Measurements from ENCODE around the gene TXNRD1.
A peak's percentile ranks its signal among the peaks of the same experiment; 100 is the strongest.

The TXNRD1 gene

DNA sequence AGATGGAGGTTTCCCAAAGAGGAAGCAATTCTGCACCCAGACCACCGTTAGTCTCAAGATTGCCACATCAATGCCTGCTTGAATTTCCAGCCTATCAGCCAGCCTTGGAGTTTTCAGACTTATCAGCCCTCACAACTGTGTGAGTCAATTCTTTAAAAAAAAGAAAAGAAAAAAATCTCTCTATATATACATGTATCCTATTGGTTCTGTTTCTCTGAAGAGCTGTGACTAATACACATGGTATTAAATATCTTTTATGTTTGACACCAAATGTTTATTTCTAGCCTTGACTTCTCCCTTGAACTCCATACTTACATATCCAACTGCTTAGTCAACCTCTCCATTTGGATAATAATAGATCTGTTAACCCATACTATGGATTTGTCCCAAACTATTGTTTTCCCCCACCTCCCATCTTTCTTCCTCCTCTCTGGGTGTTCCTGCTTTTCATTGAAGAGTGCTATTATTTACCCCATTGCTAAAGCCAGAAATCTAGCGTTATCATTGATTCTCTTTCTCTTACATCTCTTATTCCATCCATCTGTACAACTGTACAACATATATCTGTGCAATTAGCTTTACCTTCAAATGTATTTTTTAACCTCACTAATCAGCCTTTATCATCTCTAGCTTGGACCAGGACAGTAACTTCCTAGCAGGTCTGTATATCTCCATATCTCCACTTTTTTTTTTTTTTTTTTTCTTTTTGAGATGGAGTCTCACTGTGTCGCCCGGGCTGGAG, 65.3 kb downstream of the TXNRD1 start:
- H3K36me3 ChIP-seq (ENCODE audit: low read depth), result no peaks in the 10 kb centered on the region
- no peaks in the 10 kb centered on the region for H3K27me3 ChIP-seq (ENCODE audit: insufficient read depth, poor library complexity, severe bottlenecking)
- H3K9me3 ChIP-seq (ENCODE audit: severe bottlenecking), result no peaks in the 10 kb centered on the region
- peak overlapping the region; percentile 54 for H3K27ac ChIP-seq (ENCODE audit: poor library complexity, severe bottlenecking)
- no peak for DNase-seq (ENCODE audit: low spot score)
- ATAC-seq (ENCODE audit: low read depth), result peak; percentile 95
- H3K4me3 ChIP-seq (ENCODE audit: severe bottlenecking), result no peak overlapping the region
- H3K4me1 ChIP-seq (ENCODE audit: insufficient read depth, poor library complexity, severe bottlenecking), result peaks cover 24% of the 10 kb centered on the region
- TF ChIP-seq CTCF (IDR thresholded peaks at IDR 0.05; ENCODE audit: poor library complexity, severe bottlenecking), result no peak

DNA sequence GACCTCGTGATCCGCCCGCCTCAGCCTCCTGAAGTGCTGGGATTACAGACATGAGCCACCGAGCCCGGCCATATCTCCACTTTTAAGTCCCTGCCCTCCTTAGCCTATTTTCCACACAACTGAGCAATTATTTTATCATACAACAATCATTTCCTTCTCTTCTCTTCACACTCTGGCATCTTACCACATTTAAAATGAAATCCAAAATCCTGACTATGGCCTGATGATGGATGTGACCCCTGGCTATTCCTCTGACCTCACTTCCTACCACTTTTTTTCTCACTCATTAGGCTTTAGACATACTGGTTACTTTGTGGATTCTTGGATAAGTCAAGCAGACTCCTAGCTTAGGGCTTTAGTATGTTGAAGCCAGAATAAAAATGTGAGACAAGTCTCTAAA, 66.1 kb downstream of the TXNRD1 start:
- Histone ChIP-seq H3K4me3 (ENCODE audit: severe bottlenecking) (no peak overlapping the region), H3K4me1 (ENCODE audit: insufficient read depth, poor library complexity, severe bottlenecking) (peaks cover 24% of the 10 kb centered on the region), H3K27ac (ENCODE audit: poor library complexity, severe bottlenecking) (no peak overlapping the region), H3K36me3 (ENCODE audit: low read depth) (no peaks in the 10 kb centered on the region), H3K27me3 (ENCODE audit: insufficient read depth, poor library complexity, severe bottlenecking) (no peaks in the 10 kb centered on the region), H3K9me3 (ENCODE audit: severe bottlenecking) (no peaks in the 10 kb centered on the region)
- no peak for TF ChIP-seq CTCF (IDR thresholded peaks at IDR 0.05; ENCODE audit: poor library complexity, severe bottlenecking)
- no peak for DNase-seq (ENCODE audit: low spot score)
- no peak for ATAC-seq (ENCODE audit: low read depth)

DNA sequence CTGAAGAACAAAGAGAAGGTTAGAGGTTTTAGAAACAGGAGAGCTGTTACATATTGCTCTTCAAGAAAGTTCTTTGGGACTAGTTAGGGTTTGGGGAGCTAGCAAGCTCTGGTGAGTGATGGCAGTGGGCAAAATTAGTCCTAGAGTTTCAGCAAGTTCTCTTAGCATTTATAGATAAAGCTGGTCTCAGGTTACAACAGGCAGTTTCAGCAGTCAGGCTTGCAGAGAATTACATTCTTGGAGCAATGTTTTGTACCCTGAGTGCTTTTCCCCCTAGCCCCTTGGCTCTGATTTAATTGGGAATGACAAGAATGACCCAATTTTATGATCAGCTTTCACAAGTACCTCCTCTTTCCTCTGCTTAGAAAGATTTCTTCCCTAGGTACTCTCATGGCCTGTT, 66.5 kb downstream of the TXNRD1 start:
- Histone ChIP-seq H3K27me3 (ENCODE audit: insufficient read depth, poor library complexity, severe bottlenecking) (no peaks in the 10 kb centered on the region), H3K4me3 (ENCODE audit: severe bottlenecking) (no peak overlapping the region), H3K27ac (ENCODE audit: poor library complexity, severe bottlenecking) (no peak overlapping the region), H3K36me3 (ENCODE audit: low read depth) (no peaks in the 10 kb centered on the region; the same call in 1 of the 2 replicates), H3K4me1 (ENCODE audit: insufficient read depth, poor library complexity, severe bottlenecking) (peaks cover 23% of the 10 kb centered on the region), H3K9me3 (ENCODE audit: severe bottlenecking) (no peaks in the 10 kb centered on the region)
- ATAC-seq (ENCODE audit: low read depth) (no peak), DNase-seq (ENCODE audit: low spot score) (no peak)
- no peak for TF ChIP-seq CTCF (IDR thresholded peaks at IDR 0.05; ENCODE audit: poor library complexity, severe bottlenecking)

- Histone ChIP-seq H3K4me1 (ENCODE audit: insufficient read depth, poor library complexity, severe bottlenecking) (peaks cover 18% of the 10 kb centered on the region), H3K27me3 (ENCODE audit: insufficient read depth, poor library complexity, severe bottlenecking) (no peaks in the 10 kb centered on the region), H3K36me3 (ENCODE audit: low read depth) (peaks cover 32% of the 10 kb centered on the region), H3K9me3 (ENCODE audit: severe bottlenecking) (no peaks in the 10 kb centered on the region), H3K4me3 (ENCODE audit: severe bottlenecking) (peak overlapping the region; percentile 68), H3K27ac (ENCODE audit: poor library complexity, severe bottlenecking) (peak overlapping the region; percentile 97)
- TF ChIP-seq CTCF (IDR thresholded peaks at IDR 0.05; ENCODE audit: poor library complexity, severe bottlenecking), result no peak
- peak; percentile 73 for ATAC-seq (ENCODE audit: low read depth)
- DNase-seq (ENCODE audit: low spot score), result no peak
Measured at GRCh38 chr12:104285740-104286515, 70.3 kb downstream of the TXNRD1 start.
